HEK293T (cell line): ENCODE measurements around the gene MAP3K5.

ENCODE experiments used
- ELF4 ChIP-seq: fragments of 450-650 bp; IDR thresholded peaks from 2 replicates; pipeline ENCODE4 v1.6.1; 2017; ENCODE audit warnings: antibody characterized with exemption
- FOXA1 ChIP-seq: fragments of 450-650 bp; IDR thresholded peaks from 2 replicates; pipeline ENCODE4 v1.6.1; 2016; ENCODE audit warnings: mild to moderate bottlenecking
- FOXK2 ChIP-seq: fragments of 450-650 bp; IDR thresholded peaks from 2 replicates; pipeline ENCODE4 v1.6.1; 2016; ENCODE audit warnings: mild to moderate bottlenecking
- FOXM1 ChIP-seq: fragments of 450-650 bp; IDR thresholded peaks from 2 replicates; pipeline ENCODE4 v1.6.1; 2017; ENCODE audit warnings: mild to moderate bottlenecking, borderline replicate concordance
- HDGF ChIP-seq: fragments of 450-650 bp; IDR thresholded peaks from 2 replicates; pipeline ENCODE4 v1.6.1; 2017; ENCODE audit warnings: antibody characterized with exemption, borderline replicate concordance
- L3MBTL2 ChIP-seq: fragments of 450-650 bp; conservative IDR thresholded peaks from 2 replicates; pipeline ENCODE4 v1.6.1; 2016; ENCODE audit warnings: mild to moderate bottlenecking
- LEF1 ChIP-seq: fragments of 450-650 bp; IDR thresholded peaks from 2 replicates; pipeline ENCODE4 v1.6.1; 2017; ENCODE audit warnings: mild to moderate bottlenecking, borderline replicate concordance
- NFRKB ChIP-seq: fragments of 450-650 bp; IDR thresholded peaks from 2 replicates; pipeline ENCODE4 v1.6.1; 2016; ENCODE audit warnings: mild to moderate bottlenecking, moderate library complexity
- SP1 ChIP-seq: fragments of 450-650 bp; IDR thresholded peaks from 2 replicates; pipeline ENCODE4 v1.6.1; 2017
- SUZ12 ChIP-seq: fragments of 450-650 bp; IDR thresholded peaks from 2 replicates; pipeline ENCODE4 v1.6.1; 2016; ENCODE audit warnings: mild to moderate bottlenecking
- TARDBP ChIP-seq: fragments of 450-650 bp; IDR thresholded peaks from 2 replicates; pipeline ENCODE4 v1.6.1; 2016

DNA sequence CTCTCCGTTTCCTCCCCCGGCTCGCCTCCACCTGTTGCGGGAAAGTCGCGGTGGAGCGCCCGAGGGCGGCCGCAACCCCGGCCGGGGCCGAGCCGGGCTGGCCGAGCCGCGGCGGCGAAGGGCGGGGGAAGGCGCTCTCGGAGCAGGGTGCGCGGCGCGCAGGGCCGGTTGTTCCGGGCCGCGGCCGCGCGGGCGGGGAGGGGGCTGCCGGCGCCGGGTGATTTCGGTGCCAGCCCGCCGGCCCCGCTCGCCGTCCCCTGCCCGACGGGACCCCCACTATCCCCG, 242.3 kb downstream of the MAP3K5 start:
- TF ChIP-seq LEF1 (no peak), FOXA1 (no peak), FOXK2 (no peak), ELF4 (no peak), NFRKB (no peak), FOXM1 (no peak), SUZ12 (no peak), L3MBTL2 (no peak; the same call in 1 of the 2 replicates), SP1 (no peak), HDGF (no peak), TARDBP (no peak)
